Erythroblast (primary cell): ENCODE results near the gene FA2H.

Experiments
- GATA1 ChIP-seq: IDR thresholded peaks from 2 replicates; pipeline ENCODE4 v1.6.1; 2011; ENCODE audit warnings: low read depth, mild to moderate bottlenecking, control low read depth, low read length, moderate library complexity
- POLR2A ChIP-seq: IDR thresholded peaks from 2 replicates; pipeline ENCODE4 v1.6.1; 2011; ENCODE audit warnings: mild to moderate bottlenecking, low read length

- TF ChIP-seq POLR2A (no peak), GATA1 (no peak)
Observed at GRCh38 chr16:74785031-74785430, 10.4 kb upstream of the FA2H start.
